OCI-LY1 (cell line): ENCODE measurements around the gene GRM7.

Source experiments
- H2AFZ ChIP-seq: fragments of 200-600 bp; sonication (generic), shearing (Covaris generic); 2 replicates; pipeline ENCODE4 v1.6.0; 2014; ENCODE audit warnings: antibody characterized with exemption, mild to moderate bottlenecking, low read length
- H3F3A ChIP-seq: fragments of 200-600 bp; sonication (generic), shearing (Covaris generic); 2 replicates; pipeline ENCODE4 v1.6.0; 2014; ENCODE audit warnings: mild to moderate bottlenecking, antibody characterized with exemption, low read length, moderate library complexity; ENCODE audit not compliant: insufficient read depth
- H3K27ac ChIP-seq: fragments of 200-600 bp; sonication (generic); 2 replicates; pipeline ENCODE4 v1.5.1; 2014; ENCODE audit warnings: low read length, mixed run types, mild to moderate bottlenecking, low read depth; ENCODE audit not compliant: poor library complexity, severe bottlenecking
- H3K27me3 ChIP-seq: fragments of 200-600 bp; sonication (generic); 2 replicates; pipeline ENCODE4 v1.6.0; 2014; ENCODE audit warnings: antibody characterized with exemption, mild to moderate bottlenecking, low read length, moderate library complexity; ENCODE audit not compliant: insufficient read depth
- H3K36me3 ChIP-seq: fragments of 200-600 bp; sonication (generic); 2 replicates; pipeline ENCODE4 v1.6.1; 2014; ENCODE audit warnings: mild to moderate bottlenecking, antibody characterized with exemption, low read length, moderate library complexity, mixed read lengths; ENCODE audit not compliant: insufficient read depth
- H3K4me1 ChIP-seq: fragments of 200-600 bp; sonication (generic); 2 replicates; pipeline ENCODE4 v1.5.1; 2014; ENCODE audit warnings: mild to moderate bottlenecking, low read length, moderate library complexity; ENCODE audit not compliant: insufficient read depth, severe bottlenecking
- H3K4me2 ChIP-seq: fragments of 200-600 bp; sonication (generic), shearing (Covaris generic); 2 replicates; pipeline ENCODE4 v1.6.1; 2014; ENCODE audit warnings: low read length
- H3K4me3 ChIP-seq: fragments of 200-600 bp; sonication (generic); 2 replicates; pipeline ENCODE4 v1.5.1; 2014; ENCODE audit warnings: low read length, low read depth, mild to moderate bottlenecking, mixed read lengths; ENCODE audit not compliant: poor library complexity, severe bottlenecking
- H3K79me2 ChIP-seq: fragments of 200-600 bp; shearing (Covaris generic); 2 replicates; pipeline ENCODE4 v1.6.1; 2016; ENCODE audit warnings: mixed run types, low read length, mixed read lengths; ENCODE audit not compliant: insufficient read depth
- H3K9ac ChIP-seq: fragments of 200-600 bp; sonication (generic), shearing (Covaris generic); 2 replicates; pipeline ENCODE4 v1.6.1; 2014; ENCODE audit warnings: mild to moderate bottlenecking, low read length, mixed read lengths
- H3K9me2 ChIP-seq: fragments of 200-600 bp; sonication (generic), shearing (Covaris generic); 2 replicates; pipeline ENCODE4 v1.6.1; 2014; ENCODE audit warnings: low read depth, mild to moderate bottlenecking, low read length, mixed read lengths
- H3K9me3 ChIP-seq: fragments of 200-600 bp; shearing (Covaris generic); 2 replicates; pipeline ENCODE4 v1.6.1; 2014; ENCODE audit warnings: low read length, mixed read lengths
- H4K20me1 ChIP-seq: fragments of 200-600 bp; sonication (generic), shearing (Covaris generic); 2 replicates; pipeline ENCODE4 v1.6.0; 2016; ENCODE audit warnings: mild to moderate bottlenecking, low read length; ENCODE audit not compliant: insufficient read depth
- CTCF ChIP-seq: fragments of 200-600 bp; sonication (generic), shearing (Covaris generic); IDR thresholded peaks from 2 replicates; pipeline ENCODE4 v1.5.1; 2017; ENCODE audit warnings: mild to moderate bottlenecking, antibody characterized with exemption, low read length, moderate library complexity, mixed read lengths
- EZH2 ChIP-seq: fragments of 200-600 bp; sonication (generic), shearing (Covaris generic); IDR thresholded peaks from 2 replicates; pipeline ENCODE4 v1.8.0; 2017; ENCODE audit warnings: borderline replicate concordance, mixed run types, mild to moderate bottlenecking, antibody characterized with exemption, low read length, moderate library complexity, mixed read lengths

Gene GRM7

GRCh38 chr3:7280318-7280717, 419.4 kb downstream of the GRM7 start:
- H3K36me3 ChIP-seq = no peaks in the 10 kb centered on the region
- no peak overlapping the region for H3K4me3 ChIP-seq
- H3K9me3 ChIP-seq = no peaks in the 10 kb centered on the region
- no peak overlapping the region for H3K4me2 ChIP-seq
- no peaks in the 10 kb centered on the region for H3K4me1 ChIP-seq
- no peaks in the 10 kb centered on the region for H3K27me3 ChIP-seq
- no peaks in the 10 kb centered on the region for H3K9me2 ChIP-seq
- no peak overlapping the region for H3K27ac ChIP-seq
- no peaks in the 10 kb centered on the region for H4K20me1 ChIP-seq
- H3K79me2 ChIP-seq = no peaks in the 10 kb centered on the region
- H3F3A ChIP-seq = no peaks in the 10 kb centered on the region
- H3K9ac ChIP-seq = no peak overlapping the region
- TF ChIP-seq CTCF (no peak), EZH2 (no peak)
- H2AFZ ChIP-seq = no peak overlapping the region

- H3K9me3 ChIP-seq = no peaks in the 10 kb centered on the region
- H3K9me2 ChIP-seq = no peaks in the 10 kb centered on the region
- no peak for TF ChIP-seq CTCF
- TF ChIP-seq EZH2 = no peak
- H3K27me3 ChIP-seq = no peaks in the 10 kb centered on the region
- no peak overlapping the region for H2AFZ ChIP-seq
- H3K4me3 ChIP-seq = no peak overlapping the region
- no peaks in the 10 kb centered on the region for H3K4me1 ChIP-seq
- H3K4me2 ChIP-seq = no peak overlapping the region
- H3K79me2 ChIP-seq = no peaks in the 10 kb centered on the region
- H3K36me3 ChIP-seq = no peaks in the 10 kb centered on the region
- H3K9ac ChIP-seq = no peak overlapping the region
- H3K27ac ChIP-seq = no peak overlapping the region
- H3F3A ChIP-seq = no peaks in the 10 kb centered on the region
- H4K20me1 ChIP-seq = no peaks in the 10 kb centered on the region
These were observed 422.1 kb downstream of the GRM7 start for GRCh38 chr3:7282988-7283387.

GRCh38 chr3:7285505-7285904, 424.6 kb downstream of the GRM7 start:
- H3K27me3 ChIP-seq = no peaks in the 10 kb centered on the region
- H2AFZ ChIP-seq = no peak overlapping the region
- no peaks in the 10 kb centered on the region for H4K20me1 ChIP-seq
- no peaks in the 10 kb centered on the region for H3K9me3 ChIP-seq
- H3K4me2 ChIP-seq = no peak overlapping the region
- TF ChIP-seq CTCF = no peak; the same call in 1 of the 2 replicates
- TF ChIP-seq EZH2 = no peak
- no peaks in the 10 kb centered on the region for H3F3A ChIP-seq
- no peak overlapping the region for H3K27ac ChIP-seq
- H3K36me3 ChIP-seq = no peaks in the 10 kb centered on the region
- no peaks in the 10 kb centered on the region for H3K9me2 ChIP-seq
- no peaks in the 10 kb centered on the region for H3K79me2 ChIP-seq
- no peak overlapping the region for H3K4me3 ChIP-seq
- no peaks in the 10 kb centered on the region for H3K4me1 ChIP-seq
- H3K9ac ChIP-seq = no peak overlapping the region
